Fibroblast of lung (primary cell): Measurements from ENCODE around the gene TMEM131L.

Source experiments
- EZH2 ChIP-seq: IDR thresholded peaks from 2 replicates; pipeline ENCODE4 v1.5.1; 2012; ENCODE audit warnings: low read length, control low read depth, mild to moderate bottlenecking; ENCODE audit errors: missing control alignments
- TF ChIP-seq, protein P1 (sequence below), 2 donors: IDR thresholded peaks in 1 of 2; conservative IDR thresholded peaks in 1 of 2; 1 replicate in 1 of 2; 2 replicates in 1 of 2; pipeline ENCODE4 v1.5.1; 2011 to 2012; ENCODE audit warnings: low read length in 2 of 2, control low read depth in 1 of 2, inconsistent platforms in 1 of 2, low read depth in 1 of 2, mild to moderate bottlenecking in 1 of 2

DNA sequence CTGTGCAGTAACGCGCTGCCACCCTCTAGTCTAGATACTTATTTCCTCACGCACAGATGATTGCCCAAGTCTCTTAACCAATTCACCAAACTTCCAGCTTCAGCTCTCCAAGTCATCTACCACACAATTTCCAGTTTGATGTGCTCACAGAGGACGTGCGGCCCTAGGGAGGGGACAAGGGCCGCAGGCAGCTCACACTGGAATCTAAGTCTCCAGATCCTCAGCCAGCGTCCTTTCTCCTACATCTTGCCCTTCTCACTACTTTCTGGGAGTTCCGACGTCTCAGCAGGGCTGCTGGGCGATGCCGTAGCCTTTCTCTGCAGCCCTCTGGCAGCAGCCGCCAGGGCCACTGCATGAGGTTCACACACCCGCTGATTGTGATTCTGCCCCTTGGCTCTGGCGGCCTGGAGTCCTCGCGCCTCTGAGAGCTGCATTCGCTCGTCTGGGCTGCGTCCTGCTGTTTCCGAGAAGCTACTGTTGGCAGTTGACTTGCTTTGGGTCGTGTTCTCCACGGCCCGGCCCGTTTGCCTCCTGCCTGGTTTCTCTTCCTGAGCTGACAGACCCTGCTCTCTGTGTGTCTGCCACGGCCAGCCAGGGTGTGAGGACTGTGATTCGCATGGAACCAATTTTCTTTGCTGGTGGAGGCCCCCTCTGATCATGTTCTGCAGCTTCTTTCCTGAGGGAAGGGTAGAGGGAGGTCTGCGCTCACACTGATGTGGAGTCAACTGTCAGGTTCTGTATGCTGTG lies 14.1 kb upstream of the TMEM131L start:
- TF ChIP-seq, protein P1, sequence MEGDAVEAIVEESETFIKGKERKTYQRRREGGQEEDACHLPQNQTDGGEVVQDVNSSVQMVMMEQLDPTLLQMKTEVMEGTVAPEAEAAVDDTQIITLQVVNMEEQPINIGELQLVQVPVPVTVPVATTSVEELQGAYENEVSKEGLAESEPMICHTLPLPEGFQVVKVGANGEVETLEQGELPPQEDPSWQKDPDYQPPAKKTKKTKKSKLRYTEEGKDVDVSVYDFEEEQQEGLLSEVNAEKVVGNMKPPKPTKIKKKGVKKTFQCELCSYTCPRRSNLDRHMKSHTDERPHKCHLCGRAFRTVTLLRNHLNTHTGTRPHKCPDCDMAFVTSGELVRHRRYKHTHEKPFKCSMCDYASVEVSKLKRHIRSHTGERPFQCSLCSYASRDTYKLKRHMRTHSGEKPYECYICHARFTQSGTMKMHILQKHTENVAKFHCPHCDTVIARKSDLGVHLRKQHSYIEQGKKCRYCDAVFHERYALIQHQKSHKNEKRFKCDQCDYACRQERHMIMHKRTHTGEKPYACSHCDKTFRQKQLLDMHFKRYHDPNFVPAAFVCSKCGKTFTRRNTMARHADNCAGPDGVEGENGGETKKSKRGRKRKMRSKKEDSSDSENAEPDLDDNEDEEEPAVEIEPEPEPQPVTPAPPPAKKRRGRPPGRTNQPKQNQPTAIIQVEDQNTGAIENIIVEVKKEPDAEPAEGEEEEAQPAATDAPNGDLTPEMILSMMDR (conservative IDR thresholded peaks at IDR 0.05 in 1 of 2, IDR thresholded peaks at IDR 0.05 in 1 of 2; ENCODE audit: low read depth in 1 of 2, low read length in 2 of 2): no peak
- TF ChIP-seq EZH2: no peak
